Measurements from ENCODE around the gene CAPS. TPM values are rescaled to one million over a fixed set of nuclear protein-coding genes. Genes with fewer than 3 reads are reported as not detected.
"Not testable (repeated sequence)": the region's sequence is repeated elsewhere in the genome, so short reads cannot be mapped to it uniquely, and the experiment has no call there.

CAPS gene
- total RNA-seq, 2 donors from 2014 or later = 6.6 to 6.7 TPM

- H3K27ac Mint-ChIP-seq = no peak overlapping the region
- H3K4me1 Mint-ChIP-seq = no peaks in the 10 kb centered on the region
- no peak overlapping the region for H3K4me3 Mint-ChIP-seq
- H3K36me3 Mint-ChIP-seq (ENCODE audit: low read depth) = no peaks in the 10 kb centered on the region
- peaks cover 8% of the 10 kb centered on the region for H3K27me3 Mint-ChIP-seq (ENCODE audit: insufficient read depth)
- no peaks in the 10 kb centered on the region for H3K9me3 ChIP-seq (ENCODE audit: control insufficient read depth, low read length)
- H3K36me3 ChIP-seq (ENCODE audit: control insufficient read depth, insufficient read depth, low read length) = no peaks in the 10 kb centered on the region
- H3K4me3 ChIP-seq (ENCODE audit: low read length) = no peak overlapping the region
- WGBS, 2 experiments (ENCODE audit: insufficient coverage in 1 of 2, insufficient read length in 1 of 2) = 88 to 90% methylated on average over 24 to 31 of the region's 31 CpGs
- no peak for TF ChIP-seq CTCF (conservative IDR thresholded peaks at IDR 0.05)
- H3K9ac ChIP-seq (ENCODE audit: extremely low read depth, low read length, poor library complexity, severe bottlenecking) = no peak overlapping the region
- H3K27ac ChIP-seq (ENCODE audit: low read depth, low read length) = no peak overlapping the region
- H3K9me3 Mint-ChIP-seq = no peaks in the 10 kb centered on the region
- no peaks in the 10 kb centered on the region for H3K4me1 ChIP-seq (ENCODE audit: control insufficient read depth, insufficient read depth, low read length)
- H3K27me3 ChIP-seq (ENCODE audit: control insufficient read depth, insufficient read depth, low read length, poor library complexity, severe bottlenecking) = no peaks in the 10 kb centered on the region
- DNase-seq = no peak
These were observed 46.6 kb upstream of the CAPS start for GRCh38 chr19:5867201-5868136.

- no peak overlapping the region for H3K27ac ChIP-seq (ENCODE audit: low read depth, low read length)
- TF ChIP-seq CTCF (conservative IDR thresholded peaks at IDR 0.05) = no peak
- H3K27me3 ChIP-seq (ENCODE audit: control insufficient read depth, insufficient read depth, low read length, poor library complexity, severe bottlenecking) = no peaks in the 10 kb centered on the region
- H3K27ac Mint-ChIP-seq = no peak overlapping the region
- no peak for DNase-seq
- no peaks in the 10 kb centered on the region for H3K36me3 Mint-ChIP-seq (ENCODE audit: low read depth)
- H3K4me3 ChIP-seq (ENCODE audit: low read length) = no peak overlapping the region
- 90 to 94% methylated on average over 8 to 12 of the region's 12 CpGs for WGBS, 2 experiments (ENCODE audit: insufficient coverage in 1 of 2, insufficient read length in 1 of 2)
- no peaks in the 10 kb centered on the region for H3K36me3 ChIP-seq (ENCODE audit: control insufficient read depth, insufficient read depth, low read length)
- no peaks in the 10 kb centered on the region for H3K9me3 Mint-ChIP-seq
- H3K4me3 Mint-ChIP-seq = no peak overlapping the region
- no peaks in the 10 kb centered on the region for H3K9me3 ChIP-seq (ENCODE audit: control insufficient read depth, low read length)
- peaks cover 2% of the 10 kb centered on the region for H3K27me3 Mint-ChIP-seq (ENCODE audit: insufficient read depth)
- H3K9ac ChIP-seq (ENCODE audit: extremely low read depth, low read length, poor library complexity, severe bottlenecking) = no peak overlapping the region
- H3K4me1 ChIP-seq (ENCODE audit: control insufficient read depth, insufficient read depth, low read length) = no peaks in the 10 kb centered on the region
- H3K4me1 Mint-ChIP-seq = no peaks in the 10 kb centered on the region
These were observed 43.1 kb upstream of the CAPS start for GRCh38 chr19:5870986-5871394.

GRCh38 chr19:5873617-5874199 lies 40.3 kb upstream of the CAPS start:
- no peak overlapping the region for H3K27ac Mint-ChIP-seq
- H3K9me3 Mint-ChIP-seq = no peaks in the 10 kb centered on the region
- no peak for DNase-seq
- H3K27me3 ChIP-seq (ENCODE audit: control insufficient read depth, insufficient read depth, low read length, poor library complexity, severe bottlenecking) = no peaks in the 10 kb centered on the region
- no peaks in the 10 kb centered on the region for H3K4me1 Mint-ChIP-seq
- H3K27ac ChIP-seq (ENCODE audit: low read depth, low read length) = no peak overlapping the region
- no peaks in the 10 kb centered on the region for H3K4me1 ChIP-seq (ENCODE audit: control insufficient read depth, insufficient read depth, low read length)
- no peaks in the 10 kb centered on the region for H3K9me3 ChIP-seq (ENCODE audit: control insufficient read depth, low read length)
- no peak overlapping the region for H3K4me3 ChIP-seq (ENCODE audit: low read length)
- H3K27me3 Mint-ChIP-seq (ENCODE audit: insufficient read depth) = no peaks in the 10 kb centered on the region
- H3K4me3 Mint-ChIP-seq = no peak overlapping the region
- no peak for TF ChIP-seq CTCF (conservative IDR thresholded peaks at IDR 0.05)
- WGBS, 2 experiments (ENCODE audit: insufficient coverage in 1 of 2, insufficient read length in 1 of 2) = 94% methylated on average over 10 to 12 of the region's 12 CpGs
- H3K36me3 ChIP-seq (ENCODE audit: control insufficient read depth, insufficient read depth, low read length) = no peaks in the 10 kb centered on the region
- H3K36me3 Mint-ChIP-seq (ENCODE audit: low read depth) = no peaks in the 10 kb centered on the region
- H3K9ac ChIP-seq (ENCODE audit: extremely low read depth, low read length, poor library complexity, severe bottlenecking) = no peak overlapping the region

- H3K4me1 ChIP-seq (ENCODE audit: control insufficient read depth, insufficient read depth, low read length); H3K27ac Mint-ChIP-seq; H3K27ac ChIP-seq (ENCODE audit: low read depth, low read length); DNase-seq; H3K27me3 Mint-ChIP-seq (ENCODE audit: insufficient read depth); H3K4me3 ChIP-seq (ENCODE audit: low read length); H3K36me3 ChIP-seq (ENCODE audit: control insufficient read depth, insufficient read depth, low read length); H3K27me3 ChIP-seq (ENCODE audit: control insufficient read depth, insufficient read depth, low read length, poor library complexity, severe bottlenecking); H3K4me3 Mint-ChIP-seq; H3K9me3 ChIP-seq (ENCODE audit: control insufficient read depth, low read length); H3K36me3 Mint-ChIP-seq (ENCODE audit: low read depth); H3K4me1 Mint-ChIP-seq; H3K9ac ChIP-seq (ENCODE audit: extremely low read depth, low read length, poor library complexity, severe bottlenecking); H3K9me3 Mint-ChIP-seq: not testable (repeated sequence)
- 86 to 95% methylated on average over 3 to 7 of the region's 7 CpGs for WGBS, 2 experiments (ENCODE audit: insufficient coverage in 1 of 2, insufficient read length in 1 of 2)
These were observed 39.6 kb upstream of the CAPS start for GRCh38 chr19:5874496-5874895.
